Esophagus mucosa (tissue), 1 donor: ENCODE measurements around the gene GPR142. TPM values are rescaled to one million over a fixed set of nuclear protein-coding genes. Genes with fewer than 3 reads are reported as not detected.

Source experiments
- ATAC-seq: fragments of 200-7000 bp; cut with Tn5 transposase; one replicate; pipeline ENCODE4 v1.9.1; 2020
- total RNA-seq: library from RNA; stranded (reverse); gene quantifications from one replicate; pipeline ENCODE4 v1.2.4, GENCODE V29; 2023
- donor health status: DM: yes; HTN: yes; CAD: no.

The GPR142 gene
- total RNA-seq, 1 donor from 2014 or later, result not detected

DNA sequence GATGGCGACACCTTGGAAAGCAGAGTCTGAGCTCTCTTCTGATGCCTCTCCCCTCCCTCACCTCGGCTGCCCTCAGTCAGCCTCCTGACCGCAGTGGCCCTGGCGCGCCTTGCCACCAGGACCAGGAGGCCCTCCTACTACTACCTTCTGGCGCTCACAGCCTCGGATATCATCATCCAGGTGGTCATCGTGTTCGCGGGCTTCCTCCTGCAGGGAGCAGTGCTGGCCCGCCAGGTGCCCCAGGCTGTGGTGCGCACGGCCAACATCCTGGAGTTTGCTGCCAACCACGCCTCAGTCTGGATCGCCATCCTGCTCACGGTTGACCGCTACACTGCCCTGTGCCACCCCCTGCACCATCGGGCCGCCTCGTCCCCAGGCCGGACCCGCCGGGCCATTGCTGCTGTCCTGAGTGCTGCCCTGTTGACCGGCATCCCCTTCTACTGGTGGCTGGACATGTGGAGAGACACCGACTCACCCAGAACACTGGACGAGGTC lies 4.4 kb downstream of the GPR142 start:
- no peak for ATAC-seq

DNA sequence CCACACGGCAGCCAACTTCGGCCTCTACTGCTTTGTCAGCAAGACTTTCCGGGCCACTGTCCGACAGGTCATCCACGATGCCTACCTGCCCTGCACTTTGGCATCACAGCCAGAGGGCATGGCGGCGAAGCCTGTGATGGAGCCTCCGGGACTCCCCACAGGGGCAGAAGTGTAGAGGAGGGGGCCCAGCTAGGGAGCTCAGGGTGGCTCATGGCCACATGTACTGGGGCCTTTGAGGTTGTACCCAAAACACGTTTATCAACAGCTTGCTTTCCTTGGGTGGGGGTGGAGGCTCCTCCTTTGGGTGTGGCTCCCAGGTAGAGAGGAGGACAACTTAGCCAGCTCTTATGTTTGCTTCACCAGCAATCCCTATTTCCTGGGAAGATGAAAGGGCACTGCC lies 5.1 kb downstream of the GPR142 start:
- no peak for ATAC-seq

DNA sequence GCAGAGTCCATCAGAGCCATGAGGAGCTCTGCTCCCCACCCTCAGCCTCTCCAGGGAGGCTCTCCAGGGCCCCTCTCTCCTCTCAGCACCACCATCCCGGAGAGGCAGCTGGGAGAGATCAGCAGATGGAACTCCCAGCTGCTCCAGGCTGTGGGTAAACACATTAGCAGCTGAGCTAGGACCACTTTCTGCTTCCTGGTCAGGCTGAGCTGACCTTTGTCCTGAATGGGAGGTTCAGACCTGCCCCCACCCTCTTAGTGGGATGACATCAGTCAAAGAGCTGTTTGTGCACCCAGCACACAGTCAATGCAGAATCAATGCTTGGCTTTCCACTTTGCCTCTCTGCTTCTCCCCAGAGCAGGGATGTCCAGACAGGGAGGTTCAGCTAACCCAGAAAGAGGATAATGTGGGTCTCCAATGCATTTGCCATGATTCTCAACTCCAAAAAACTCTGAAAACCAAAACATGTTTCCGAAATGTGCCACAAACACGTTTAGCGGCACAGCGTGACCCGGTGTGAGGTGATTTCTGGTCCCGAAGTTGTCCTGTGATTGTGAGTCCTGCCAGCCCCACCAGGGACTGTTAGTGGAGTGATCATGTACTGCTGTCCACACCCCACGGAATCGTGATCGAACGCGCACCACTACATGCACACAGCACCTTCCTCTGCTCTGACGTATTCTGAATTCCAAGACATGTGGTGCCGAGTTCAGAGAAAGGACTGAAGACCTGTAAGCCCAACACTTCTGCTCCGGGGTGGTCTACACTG lies 6.7 kb downstream of the GPR142 start:
- no peak for ATAC-seq

DNA sequence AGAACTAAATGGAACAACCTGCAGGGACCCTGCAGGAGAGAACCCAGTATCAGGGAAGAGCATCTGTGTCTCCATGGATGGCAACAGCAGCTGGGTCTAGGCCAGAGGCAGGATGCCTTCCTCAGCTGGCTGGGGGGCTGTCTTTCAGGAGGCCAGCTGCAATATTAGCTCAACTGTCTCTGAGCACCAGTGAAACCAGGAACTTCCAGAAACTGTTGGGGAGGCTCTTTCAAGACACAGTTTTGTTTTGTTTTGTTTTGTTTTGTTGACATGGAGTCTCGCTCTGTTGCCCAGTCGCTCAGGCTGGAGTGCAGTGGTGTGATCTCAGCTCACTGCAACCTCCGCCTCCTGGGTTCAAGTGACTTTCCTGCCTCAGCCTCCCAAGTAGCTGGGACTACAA lies 7.6 kb downstream of the GPR142 start:
- ATAC-seq, result no peak

DNA sequence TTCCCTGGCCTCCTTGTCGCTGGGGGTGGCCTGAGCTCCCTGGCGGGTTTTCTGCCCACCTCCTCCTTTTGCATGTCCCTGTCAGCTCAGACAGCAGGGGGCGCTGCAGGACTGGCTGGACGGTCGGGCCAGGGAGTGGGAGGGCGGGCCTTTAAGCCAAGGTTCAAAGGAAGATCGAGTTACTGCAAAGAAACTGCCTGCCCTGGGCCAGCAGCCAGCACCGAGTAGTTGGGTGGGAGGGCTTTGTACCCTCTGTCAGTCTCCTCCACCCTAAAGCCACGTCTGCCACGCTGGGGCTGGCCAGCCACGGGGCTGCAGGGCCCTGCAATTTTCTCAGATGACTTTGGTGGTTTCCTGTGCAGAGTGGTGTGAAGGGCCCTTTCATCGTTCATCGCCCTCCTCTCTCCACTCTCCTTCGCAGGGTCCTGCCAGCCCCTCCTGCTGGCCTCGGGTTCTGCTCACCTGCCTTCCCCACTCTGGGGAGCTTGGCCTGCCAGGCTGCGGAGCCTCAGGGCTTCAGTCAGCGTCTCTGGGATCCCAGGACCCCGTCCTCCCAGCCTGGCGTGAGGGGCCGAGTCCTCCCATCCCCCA lies 12.3 kb downstream of the GPR142 start:
- peak; percentile 85 for ATAC-seq

DNA sequence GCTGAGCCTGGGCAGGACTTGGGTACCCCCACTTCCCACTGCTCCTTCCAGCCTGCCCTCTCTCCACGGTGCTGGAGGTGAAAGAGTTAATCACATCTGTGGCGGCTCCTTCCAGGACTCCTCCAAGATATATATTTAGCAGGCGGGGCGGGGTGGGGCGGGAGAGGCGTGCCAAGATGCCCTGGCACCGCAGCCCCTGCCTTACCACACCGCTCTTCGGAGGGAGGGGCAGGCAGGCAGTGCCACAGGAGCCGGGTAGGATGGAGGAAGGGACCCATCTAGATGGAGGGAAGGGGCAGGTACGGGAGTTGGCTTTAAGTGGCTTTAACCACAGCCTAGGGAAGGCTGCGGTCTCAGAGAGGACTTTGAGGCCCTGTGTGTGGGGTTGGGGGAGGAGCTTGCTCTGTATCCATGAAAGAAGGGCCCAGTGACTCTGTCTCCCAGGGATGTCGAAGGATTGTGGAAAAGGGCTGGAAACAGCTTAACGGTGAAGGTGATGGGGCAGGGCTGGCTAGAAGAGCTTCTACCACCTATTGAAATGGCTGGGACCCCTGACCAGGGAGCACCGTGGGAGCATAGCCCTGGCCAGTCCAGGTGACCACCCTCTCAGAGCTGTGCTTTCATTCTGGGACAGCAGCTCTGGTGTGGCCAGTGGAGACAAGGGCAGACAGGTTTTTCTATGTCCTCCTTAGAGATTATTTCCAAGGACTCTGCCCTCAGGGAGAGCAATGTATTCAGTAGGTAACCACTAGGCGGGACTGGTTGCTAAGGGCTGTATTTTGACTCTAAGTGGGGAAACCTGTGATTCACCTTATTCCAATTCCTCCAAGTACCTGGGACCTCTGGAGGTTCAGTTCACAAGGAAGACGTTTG lies 13.0 kb downstream of the GPR142 start:
- ATAC-seq, result peak; percentile 63

DNA sequence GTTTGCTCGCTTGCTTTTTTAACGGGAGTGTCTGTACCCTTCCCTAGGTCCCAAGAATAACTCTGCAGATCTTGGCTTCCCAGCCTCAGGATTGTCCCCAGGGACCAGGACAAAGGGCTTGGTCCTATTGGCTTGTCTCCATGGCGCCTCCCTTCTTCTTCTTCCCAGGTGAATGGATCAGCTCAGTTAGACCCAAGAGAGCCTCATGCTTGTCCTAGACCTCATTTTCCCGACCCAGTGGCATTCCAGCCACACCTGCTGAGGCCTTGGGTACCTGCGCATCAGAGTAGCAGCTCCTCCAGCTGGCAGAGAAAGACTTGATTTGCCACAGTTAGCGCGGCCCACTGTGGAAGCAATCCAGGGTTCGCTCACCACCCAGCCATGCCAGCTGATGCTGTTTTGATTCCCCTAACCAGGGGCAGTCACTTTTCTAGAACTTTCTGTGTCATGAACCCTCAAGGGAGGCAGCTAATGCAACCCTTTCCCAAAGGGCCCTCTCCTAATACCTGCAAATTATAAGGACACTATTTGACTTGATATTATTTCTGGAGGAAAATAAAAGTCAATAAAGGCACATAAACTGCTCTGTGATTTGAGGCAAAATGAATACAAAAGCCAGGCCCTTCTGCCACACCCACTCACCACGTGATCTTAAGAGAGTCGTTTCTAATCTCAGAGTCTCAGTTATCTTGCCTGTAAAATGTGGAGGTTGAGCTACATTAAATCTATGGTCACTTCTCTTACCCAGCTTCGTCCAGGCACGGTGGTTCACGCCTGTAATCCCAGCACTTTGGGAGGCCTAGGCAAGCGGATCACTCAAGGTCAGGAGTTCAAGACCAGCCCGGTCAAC lies 13.9 kb downstream of the GPR142 start:
- no peak for ATAC-seq

DNA sequence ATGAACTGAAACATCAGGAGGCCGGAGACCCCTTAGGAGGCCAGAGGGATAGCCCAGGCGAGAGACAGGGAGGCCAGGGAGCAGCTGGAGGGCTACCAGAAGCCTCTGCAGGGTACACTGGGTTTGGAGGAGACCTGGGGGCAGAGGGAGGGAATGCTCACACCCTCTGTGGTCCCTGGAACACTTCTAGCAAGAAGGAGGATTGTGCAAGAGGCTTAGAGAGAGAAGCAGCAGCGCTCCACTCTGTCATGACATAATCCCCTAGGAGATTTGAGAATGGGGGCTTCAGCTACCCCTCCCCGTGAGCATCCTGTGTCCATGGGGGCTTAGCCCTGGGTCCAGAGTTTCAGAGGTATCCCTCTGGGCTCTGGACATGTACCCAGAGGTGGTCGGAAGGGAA lies 15.8 kb downstream of the GPR142 start:
- no peak for ATAC-seq

DNA sequence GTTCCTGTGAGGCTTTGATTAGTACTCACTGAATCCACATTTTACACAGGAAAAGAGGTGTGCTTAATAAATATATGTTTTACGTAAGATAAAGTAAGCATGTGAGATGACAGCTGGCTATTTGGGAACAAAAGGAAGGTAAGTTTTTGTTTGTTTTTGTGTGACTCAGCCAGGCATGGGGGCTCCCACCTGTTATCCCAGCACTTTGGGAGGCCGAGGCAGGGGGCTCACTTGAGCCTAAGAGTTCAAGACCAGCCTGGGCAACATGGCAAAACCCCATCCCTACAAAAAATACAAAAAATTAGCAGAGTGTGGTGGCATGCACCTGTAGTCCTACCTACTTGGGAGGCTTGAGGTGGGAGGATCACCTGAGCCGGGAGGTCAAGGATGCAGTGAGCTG lies 17.9 kb downstream of the GPR142 start:
- no peak for ATAC-seq

DNA sequence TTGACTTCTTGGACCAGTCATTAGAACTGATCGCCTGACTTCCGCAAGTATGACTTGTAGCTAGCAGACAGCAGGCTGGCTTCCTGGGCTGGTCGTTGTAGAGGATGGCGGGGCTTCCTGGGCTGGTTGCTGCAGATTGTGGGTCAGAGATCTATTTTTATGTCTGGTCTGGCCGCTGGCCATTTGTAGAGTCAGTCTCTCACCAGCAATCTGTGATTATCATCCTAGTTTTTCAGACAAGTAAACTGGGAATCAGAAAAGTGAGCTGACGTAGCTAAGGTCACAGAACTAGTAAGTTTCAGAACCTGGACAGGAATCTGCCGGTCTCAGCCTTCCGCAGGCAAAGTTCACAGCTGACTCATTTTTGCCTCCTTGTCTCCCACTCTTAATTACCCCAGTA lies 19.1 kb downstream of the GPR142 start:
- ATAC-seq, result no peak

DNA sequence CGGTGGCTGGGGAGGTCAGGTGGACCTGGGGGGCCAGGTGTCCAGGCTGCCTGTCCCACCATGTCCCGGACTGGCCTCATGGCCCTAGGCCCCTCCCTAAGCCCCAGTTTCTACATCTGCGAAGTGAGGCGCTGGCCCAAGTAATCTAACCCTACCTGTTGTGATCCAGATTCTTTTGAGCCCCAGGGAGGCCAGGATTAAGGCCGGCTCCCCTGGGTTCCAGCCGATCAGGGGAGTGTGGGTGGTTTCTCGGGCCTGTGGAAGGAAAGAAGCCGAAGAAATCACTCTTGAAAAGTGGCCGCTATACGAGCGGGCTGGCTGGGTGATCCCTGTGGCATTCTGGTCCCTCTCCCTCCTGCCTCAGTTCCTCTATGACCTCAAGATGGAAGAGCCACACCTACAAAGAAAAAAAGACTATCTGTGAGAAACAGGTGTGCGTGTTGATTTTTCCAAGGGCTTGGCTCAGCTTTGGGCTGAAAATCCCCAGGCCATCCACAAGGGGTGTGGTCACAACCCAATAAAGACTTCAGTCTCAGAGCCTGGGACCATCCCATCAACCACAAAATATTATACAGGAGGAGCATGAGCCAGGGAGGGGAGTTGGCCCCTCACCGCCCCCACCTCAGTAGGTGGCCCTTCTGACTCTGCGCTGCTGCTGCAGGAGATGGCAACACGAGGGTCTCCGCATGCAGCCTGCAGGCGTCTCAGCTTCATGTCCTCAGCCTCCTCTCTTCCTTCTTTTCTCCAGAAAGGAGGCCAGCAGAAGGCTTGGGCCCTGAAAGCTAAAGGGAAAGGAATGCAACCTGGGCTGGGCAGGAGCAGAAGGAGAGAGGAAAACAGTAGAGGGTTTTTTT lies 20.3 kb downstream of the GPR142 start:
- ATAC-seq, result no peak

DNA sequence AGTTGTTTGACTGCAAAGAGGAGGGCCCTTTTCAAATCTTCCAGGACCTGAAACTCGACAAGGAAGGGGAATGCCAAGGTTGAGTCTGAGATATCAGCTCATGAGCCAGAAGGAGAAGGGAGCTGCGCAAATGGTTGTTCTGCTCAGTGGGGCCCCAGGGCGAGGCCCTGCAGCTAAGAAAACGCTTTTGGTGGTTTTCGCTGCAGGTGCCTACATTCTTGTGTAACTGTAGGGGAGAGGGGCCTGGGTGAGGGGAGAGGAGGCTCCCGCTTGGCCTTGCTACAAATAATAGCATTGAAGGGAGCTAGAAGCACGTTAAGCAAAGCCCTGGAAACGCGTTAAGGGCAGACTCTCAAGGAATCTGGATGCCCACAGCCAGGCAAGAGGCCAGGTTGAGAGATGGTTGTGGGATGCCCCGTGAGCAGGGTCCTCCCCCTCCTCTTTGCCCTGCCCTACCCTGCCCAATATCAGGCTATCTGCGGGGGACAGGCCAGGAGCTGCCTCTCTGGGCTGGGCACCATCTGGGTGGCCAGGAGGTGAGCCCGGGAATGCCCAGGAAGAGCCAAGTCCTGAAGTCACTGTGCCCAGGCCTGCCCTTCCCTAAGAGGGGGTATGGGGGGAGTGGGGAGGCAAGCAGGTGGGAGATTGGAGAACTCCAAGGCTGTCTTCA lies 21.9 kb downstream of the GPR142 start:
- ATAC-seq, result no peak

DNA sequence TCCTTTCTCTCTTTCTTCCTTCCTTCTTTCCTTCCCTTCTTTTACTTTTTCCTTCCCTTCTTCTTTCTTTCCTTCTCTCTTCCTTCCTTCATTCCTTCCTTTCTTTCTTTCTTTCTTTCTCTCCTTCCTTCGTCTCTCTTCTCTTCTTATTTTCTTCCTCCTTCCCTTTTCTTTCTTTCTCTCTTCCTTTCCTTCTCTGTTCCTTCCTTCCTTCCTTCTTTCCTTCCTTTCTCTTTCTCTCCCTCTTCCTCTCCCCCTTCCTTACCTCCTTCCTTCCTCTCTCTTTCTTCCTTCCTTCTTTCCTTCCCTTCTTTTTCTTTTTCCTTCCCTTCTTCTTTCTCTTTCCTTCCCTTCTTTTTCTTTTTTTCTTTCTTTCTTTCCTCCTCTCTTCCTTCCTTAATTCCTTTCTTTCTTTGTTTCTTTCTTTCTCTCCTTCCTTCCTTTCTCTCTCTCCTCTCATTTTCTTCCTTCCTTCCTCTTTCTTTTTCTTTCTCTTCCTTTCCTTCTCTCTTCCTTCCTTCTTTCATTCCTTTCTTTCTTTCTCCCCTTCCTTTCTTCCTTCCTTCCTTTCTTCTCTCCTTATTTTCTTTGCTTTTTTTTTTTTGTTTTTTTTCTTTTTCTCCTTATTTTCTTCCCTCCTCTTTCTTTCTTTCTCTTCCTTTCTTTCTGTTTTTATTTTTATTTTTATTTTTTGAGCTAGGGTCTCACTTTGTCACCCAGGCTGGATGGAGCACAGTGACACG lies 22.8 kb downstream of the GPR142 start:
- ATAC-seq, result no peak

DNA sequence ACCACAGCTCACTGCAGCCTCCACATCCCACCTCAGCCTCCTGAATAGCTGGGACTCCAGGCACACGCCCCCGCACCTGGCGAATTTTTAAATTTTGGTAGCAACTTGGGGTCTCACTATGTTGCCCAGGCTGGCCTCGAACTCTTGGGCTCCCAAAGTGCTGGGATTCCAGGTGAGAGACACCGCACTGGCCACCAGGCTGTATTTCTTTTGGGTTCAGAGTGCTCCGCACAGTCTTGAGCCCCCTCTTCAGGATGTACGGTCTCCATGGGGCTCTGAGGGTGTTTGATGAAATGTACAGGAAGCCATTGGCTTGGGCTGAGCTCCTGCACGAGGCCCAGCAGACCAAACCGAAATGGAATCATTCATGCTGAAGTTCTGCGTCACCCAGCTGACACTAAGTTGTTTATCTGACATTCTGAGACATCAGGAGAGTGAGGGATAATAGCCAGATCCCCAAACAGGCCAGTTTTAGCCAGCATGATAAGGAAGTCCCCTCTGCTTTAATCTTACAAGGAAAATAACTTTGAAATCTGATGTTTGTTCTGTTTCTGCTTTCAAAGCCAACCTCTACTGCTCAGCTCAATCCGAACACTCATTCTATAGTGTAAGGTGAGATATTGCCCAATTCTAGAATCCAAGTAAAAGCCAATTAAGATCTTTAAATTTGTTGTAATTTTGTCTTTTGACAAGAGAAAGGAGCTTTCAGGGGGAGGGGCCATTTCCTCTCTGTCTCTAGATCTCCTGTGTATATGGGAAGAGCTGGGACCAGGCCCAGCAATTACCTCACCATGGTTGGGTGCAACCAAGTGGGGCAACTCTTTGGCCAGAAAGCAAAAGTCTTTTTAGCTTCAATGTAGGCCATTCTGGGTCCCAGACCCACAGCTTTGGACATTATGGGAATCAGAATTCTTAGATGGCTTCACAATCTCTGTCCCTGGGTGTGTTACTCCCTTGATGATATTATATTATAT lies 23.7 kb downstream of the GPR142 start:
- no peak for ATAC-seq

DNA sequence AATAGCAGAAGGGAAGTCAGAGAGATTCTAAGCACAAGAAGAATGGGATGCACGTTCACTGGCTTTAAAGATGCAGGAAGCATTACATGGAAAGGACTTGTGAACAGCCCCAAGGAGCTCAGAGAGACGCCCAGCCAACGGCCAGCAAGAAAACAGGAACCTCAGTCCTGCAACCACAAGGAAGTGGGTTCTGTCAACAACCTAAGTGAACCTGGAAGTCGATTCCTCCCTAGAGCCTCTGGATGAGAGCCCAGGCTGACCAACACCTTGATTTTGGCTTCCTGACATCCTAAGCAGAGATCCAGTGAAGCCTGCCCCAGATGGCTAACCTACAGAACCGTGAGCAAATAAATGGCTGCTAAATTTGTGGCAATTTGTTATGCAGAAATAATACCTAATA lies 24.5 kb downstream of the GPR142 start:
- ATAC-seq, result no peak

DNA sequence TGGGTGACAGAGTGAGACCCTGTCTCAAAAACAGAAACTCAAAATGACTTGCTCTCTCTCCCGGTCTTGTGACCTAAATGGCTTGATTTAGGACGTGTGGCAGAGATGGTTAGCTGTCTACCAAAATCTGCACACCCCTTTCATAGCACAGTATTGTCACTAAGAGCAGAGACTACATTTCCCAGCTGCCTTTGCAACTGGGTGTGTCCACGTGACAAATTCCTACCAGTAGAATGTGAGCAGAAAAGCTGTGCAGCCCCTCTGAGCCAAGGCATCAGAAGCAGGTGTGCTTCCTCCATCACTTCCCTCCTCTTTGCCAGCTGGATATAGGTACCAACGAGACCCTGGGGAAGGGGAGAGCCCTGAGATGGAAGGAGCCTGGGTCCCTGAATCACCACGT lies 25.5 kb downstream of the GPR142 start:
- ATAC-seq, result no peak

DNA sequence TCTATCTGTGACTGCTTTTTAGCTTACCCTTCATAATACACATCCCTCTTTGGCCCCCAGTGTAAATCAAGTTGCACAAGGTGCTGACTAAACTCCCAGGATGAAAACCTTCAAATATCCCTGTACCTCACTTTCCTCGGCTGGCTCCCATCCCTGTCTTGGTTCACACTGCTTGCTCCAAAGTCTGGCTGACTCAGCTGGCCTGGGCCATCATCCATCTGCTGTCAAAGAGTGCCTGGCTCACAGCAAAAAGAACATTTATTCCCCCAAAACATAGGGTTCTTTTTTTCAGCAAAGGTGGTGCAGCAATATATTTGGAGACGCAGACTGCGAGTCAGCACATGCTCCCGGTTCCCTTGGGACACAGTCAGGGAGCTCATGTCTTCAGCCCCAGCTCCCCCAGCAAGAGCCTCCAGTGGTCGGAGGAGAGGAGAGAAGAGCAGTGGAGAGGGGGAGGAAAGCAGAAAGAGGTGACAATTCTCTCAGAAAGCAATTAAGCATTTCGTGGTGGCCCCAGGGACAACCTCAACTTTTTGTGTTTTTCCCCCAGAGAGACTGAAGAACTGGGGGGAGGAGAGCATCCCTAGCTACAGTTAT lies 26.1 kb downstream of the GPR142 start:
- ATAC-seq, result no peak

DNA sequence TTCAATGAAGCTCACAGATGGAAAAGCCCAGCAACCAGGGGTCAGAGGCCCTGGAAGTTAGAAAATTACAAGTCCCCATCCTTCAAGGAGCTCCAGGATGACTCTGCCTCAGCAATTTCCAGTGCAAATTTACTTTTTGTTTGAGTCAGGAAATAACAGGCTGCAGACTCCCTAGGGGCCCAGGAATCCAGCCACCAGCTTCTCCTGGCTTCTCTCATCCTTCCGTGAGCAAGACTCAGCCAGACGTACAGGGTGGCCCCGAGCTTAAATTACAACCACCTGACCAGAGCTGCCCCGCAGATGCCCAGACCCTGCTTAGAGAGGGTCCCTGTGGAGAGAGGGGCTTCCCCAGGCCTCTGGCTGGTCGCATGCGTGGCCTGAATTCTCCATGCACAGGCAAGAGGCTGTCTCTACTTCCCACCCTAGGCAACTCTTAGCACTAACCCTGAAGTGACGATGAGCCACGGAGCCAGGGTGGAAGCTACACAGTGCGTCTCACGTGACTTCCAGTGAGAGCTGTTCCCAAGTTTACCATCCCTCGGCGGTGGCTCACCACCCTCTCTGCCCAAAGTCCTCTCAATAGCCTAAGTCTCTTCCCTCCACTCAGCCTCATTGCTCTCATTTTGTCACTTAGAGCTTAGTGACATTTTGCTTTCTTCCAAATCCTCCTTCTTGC lies 27.1 kb downstream of the GPR142 start:
- no peak for ATAC-seq
